GM20000 (cell line): ENCODE measurements around the gene ASAP3.
"Not testable (repeated sequence)": the region's sequence is repeated elsewhere in the genome, so short reads cannot be mapped to it uniquely, and the experiment has no call there.

Experiments
- DNase-seq: peaks from one replicate; pipeline ENCODE4 v3.0.0; 2012; ENCODE audit warnings: low spot score
- TF ChIP-seq, protein P1 (sequence below): IDR thresholded peaks from 2 replicates; pipeline ENCODE4 v1.5.1; 2012; ENCODE audit warnings: mild to moderate bottlenecking, control low read depth; ENCODE audit errors: extremely low read depth, missing control alignments

The ASAP3 gene

DNA sequence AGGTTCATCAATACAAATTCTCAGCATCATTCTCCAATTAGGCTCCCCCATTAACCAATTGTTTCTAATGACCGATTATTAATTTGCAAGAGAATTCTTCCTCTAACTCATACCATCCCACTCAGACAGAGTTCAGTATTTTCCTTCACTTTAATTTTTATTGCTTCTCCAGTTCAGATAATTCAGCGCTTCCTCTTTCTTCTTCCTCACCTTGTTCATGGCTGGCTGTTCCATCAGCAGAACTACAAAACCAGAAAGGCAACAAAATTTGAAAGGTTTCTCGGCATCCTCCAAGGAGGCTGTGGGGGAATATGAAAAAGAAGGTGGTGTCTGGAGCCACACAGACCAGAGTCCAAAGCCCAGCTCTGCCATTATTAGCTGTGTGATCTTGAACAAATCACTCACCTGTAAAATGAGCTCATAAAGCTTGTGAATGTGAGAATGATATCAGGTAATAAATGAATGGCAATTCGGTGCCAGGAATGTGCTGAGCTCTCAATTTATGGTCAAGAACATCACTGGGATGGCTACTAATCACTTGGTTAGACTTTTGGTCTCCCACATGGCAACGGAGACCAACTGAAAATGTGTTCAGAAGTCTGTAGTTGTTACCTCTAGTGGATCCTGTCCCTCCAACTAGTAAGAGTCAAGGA lies 102.6 kb downstream of the ASAP3 start:
- no peak for DNase-seq
- TF ChIP-seq, protein P1, sequence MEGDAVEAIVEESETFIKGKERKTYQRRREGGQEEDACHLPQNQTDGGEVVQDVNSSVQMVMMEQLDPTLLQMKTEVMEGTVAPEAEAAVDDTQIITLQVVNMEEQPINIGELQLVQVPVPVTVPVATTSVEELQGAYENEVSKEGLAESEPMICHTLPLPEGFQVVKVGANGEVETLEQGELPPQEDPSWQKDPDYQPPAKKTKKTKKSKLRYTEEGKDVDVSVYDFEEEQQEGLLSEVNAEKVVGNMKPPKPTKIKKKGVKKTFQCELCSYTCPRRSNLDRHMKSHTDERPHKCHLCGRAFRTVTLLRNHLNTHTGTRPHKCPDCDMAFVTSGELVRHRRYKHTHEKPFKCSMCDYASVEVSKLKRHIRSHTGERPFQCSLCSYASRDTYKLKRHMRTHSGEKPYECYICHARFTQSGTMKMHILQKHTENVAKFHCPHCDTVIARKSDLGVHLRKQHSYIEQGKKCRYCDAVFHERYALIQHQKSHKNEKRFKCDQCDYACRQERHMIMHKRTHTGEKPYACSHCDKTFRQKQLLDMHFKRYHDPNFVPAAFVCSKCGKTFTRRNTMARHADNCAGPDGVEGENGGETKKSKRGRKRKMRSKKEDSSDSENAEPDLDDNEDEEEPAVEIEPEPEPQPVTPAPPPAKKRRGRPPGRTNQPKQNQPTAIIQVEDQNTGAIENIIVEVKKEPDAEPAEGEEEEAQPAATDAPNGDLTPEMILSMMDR = no peak

DNA sequence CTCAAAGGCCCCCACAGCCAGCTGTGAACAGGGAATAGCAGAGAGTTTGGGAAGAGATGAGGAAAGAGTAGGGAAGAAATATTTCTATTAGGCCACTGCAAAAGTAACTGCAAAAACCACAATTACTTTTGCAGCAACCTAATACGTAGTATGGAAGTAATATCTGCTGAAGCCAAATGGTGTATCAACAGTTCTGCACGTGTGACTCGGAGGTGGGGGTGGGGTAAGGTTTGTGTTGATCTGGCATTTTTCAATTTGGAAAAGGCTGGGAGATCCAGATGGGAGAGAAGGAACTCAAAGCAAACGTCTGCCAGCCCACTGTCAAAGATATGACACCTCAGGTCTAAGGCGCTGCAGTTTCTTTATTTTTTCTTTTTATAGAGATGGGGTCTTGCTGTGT lies 103.3 kb downstream of the ASAP3 start:
- TF ChIP-seq, protein P1 = no peak
- DNase-seq = no peak

DNA sequence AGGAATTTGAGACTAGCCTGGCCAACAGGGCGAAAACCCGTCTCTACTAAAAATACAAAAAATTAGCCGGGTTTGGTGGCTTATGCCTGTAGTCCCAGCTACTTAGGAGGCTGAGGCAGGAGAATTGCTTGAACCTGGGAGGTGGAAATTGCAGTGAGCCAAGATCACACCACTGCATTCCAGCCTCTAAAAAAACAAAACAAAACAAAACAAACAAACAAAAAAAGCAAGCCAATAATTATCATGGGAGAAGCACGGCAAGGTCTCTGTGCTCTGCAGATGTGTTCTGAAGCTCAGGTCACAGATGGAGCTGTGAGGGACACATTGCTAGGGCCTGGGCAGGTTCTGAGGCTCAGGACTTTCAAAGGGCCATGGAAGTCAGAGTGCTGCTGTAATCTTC lies 103.7 kb downstream of the ASAP3 start:
- DNase-seq = not testable (repeated sequence)
